VCaP (cell line): ENCODE data around the gene SLC25A42.
"Not testable (repeated sequence)": the region's sequence is repeated elsewhere in the genome, so short reads cannot be mapped to it uniquely, and the experiment has no call there.

Experiments used
- H3K27ac ChIP-seq: fragments of 450-650 bp; 2 replicates; pipeline ENCODE4 v1.5.1; 2017
- TF ChIP-seq, protein P1 (sequence below): fragments of 450-650 bp; conservative IDR thresholded peaks from 2 replicates; pipeline ENCODE4 v1.5.1; 2017; ENCODE audit warnings: mild to moderate bottlenecking, moderate library complexity

Gene SLC25A42

GRCh38 chr19:19140476-19140875 lies 76.7 kb downstream of the SLC25A42 start:
- TF ChIP-seq, protein P1, sequence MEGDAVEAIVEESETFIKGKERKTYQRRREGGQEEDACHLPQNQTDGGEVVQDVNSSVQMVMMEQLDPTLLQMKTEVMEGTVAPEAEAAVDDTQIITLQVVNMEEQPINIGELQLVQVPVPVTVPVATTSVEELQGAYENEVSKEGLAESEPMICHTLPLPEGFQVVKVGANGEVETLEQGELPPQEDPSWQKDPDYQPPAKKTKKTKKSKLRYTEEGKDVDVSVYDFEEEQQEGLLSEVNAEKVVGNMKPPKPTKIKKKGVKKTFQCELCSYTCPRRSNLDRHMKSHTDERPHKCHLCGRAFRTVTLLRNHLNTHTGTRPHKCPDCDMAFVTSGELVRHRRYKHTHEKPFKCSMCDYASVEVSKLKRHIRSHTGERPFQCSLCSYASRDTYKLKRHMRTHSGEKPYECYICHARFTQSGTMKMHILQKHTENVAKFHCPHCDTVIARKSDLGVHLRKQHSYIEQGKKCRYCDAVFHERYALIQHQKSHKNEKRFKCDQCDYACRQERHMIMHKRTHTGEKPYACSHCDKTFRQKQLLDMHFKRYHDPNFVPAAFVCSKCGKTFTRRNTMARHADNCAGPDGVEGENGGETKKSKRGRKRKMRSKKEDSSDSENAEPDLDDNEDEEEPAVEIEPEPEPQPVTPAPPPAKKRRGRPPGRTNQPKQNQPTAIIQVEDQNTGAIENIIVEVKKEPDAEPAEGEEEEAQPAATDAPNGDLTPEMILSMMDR = no peak
- H3K27ac ChIP-seq = no peak overlapping the region

DNA sequence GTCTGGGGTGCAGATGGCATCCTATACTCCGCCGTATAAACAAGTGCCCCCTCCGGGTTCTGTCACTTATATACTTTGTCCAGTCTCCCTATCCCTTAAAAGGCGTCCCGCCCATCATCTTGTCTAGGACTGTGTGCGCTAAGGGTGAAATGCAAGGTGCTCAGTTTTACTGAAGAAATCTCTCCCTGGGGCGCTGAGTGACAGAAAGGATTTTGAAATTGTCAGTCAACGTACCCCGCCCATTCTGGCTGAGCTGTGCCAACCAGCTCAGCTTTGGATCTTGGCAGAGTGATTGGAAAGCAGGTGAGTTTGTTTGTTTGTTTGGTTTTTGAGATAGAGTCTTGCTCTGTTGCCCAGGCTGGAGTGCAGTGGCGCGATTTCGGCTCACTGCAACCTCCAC lies 78.6 kb downstream of the SLC25A42 start:
- TF ChIP-seq, protein P1 = no peak
- no peak overlapping the region for H3K27ac ChIP-seq

GRCh38 chr19:19145281-19145680 lies 81.5 kb downstream of the SLC25A42 start:
- H3K27ac ChIP-seq = no peak overlapping the region
- TF ChIP-seq, protein P1 = no peak

DNA sequence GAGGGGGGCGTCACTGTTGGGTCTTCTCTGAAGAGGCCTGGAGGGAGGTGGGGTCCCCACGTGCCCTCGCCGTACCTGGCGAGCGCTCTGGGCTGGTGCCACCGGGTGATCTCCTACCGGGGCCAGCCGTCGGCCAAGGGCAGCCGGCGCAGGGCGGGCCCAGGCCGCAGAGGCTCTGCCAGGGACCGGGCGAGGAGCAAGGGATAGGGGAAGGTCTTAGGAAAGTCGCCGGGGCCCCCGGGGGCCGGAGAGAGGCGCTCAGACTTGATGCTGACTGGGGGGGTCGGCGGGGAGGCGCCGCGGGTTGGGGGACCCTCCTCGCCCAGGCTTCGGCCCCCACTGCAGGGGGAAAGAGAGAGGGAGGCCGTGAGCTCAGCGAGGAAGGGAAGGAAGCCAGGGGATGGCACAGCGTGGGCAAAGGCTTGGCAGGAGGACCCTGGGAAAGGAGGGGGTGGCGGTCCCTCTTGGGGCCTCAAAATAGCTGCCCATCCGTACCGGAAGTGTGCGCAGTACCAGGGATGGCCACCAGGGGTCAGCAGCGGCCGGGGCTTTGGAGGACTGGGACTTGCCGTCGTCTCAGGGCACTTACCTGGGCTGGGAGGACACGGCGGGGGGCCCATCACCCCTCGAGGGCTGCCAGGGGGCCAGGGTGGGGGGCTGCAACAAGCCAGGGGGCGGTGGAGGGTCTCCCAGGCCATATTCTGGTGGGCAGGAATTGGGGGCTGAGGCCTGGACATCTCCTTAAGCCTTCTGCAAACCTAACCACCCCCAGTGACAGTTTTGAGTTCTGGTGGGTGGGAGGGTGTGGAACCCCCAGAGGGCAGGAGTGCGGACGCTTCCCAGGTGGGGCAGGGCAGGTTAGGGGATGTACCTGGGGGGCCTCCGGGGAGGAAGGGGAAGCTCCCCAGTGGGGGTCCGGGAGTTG lies 82.2 kb downstream of the SLC25A42 start:
- H3K27ac ChIP-seq = no peak overlapping the region
- TF ChIP-seq, protein P1 = peak; percentile 85

- TF ChIP-seq, protein P1 = no peak
- H3K27ac ChIP-seq = no peak overlapping the region
These were observed 83.1 kb downstream of the SLC25A42 start for GRCh38 chr19:19146865-19147264.

- TF ChIP-seq, protein P1 = no peak
- H3K27ac ChIP-seq = no peak overlapping the region
These were observed 83.5 kb downstream of the SLC25A42 start for GRCh38 chr19:19147344-19147743.

DNA sequence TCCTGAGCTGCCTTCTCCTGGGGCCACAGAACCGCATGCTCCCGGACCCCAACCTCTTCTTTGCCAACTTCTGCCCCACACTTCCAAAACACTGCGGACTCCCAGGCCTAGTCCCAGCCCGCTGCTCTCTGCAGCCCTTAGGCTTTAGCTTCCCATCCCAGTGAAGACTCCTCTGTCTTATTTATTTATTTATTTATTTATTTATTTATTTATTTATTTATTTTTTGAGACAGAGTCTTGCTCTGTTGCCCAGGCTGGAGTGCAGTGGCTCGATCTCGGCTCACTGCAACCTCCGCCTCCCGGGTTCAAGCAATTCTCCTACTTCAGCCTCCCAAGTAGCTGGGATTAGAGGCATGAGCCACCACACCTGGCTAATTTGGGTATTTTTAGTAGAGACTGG lies 84.7 kb downstream of the SLC25A42 start:
- not testable (repeated sequence) for H3K27ac ChIP-seq

DNA sequence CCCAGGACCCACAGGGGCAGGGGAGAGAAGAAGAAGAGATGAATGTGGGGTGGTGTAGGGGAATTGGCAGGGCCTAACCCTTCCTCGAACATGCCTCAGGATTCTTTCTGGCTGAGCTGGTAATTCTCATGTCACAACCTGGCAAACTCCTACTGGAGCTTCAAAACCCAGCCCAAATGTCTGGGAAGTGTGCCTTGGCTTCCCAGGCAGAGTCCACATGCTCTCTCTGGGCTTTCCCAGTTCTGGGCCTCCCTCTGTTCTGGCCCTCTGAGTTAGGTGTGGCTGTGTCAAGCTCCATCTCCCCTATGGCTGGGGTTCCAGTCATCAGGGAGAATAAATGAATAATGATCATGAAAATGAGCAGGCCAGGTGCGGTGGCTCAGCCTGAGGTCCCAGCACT lies 85.6 kb downstream of the SLC25A42 start:
- TF ChIP-seq, protein P1 = no peak
- H3K27ac ChIP-seq = no peak overlapping the region
